Activated T-helper 1 cell treated with Interleukin-2 at 50 U/mL for 16 hours (primary cell): ENCODE data around the gene B3GALT5.
A peak's percentile ranks its signal among the peaks of the same experiment; 100 is the strongest.

Experiments used
- DNase-seq: peaks from one replicate; pipeline ENCODE4 v3.0.0-alpha.2; 2020; ENCODE audit warnings: low read depth

Gene B3GALT5

DNA sequence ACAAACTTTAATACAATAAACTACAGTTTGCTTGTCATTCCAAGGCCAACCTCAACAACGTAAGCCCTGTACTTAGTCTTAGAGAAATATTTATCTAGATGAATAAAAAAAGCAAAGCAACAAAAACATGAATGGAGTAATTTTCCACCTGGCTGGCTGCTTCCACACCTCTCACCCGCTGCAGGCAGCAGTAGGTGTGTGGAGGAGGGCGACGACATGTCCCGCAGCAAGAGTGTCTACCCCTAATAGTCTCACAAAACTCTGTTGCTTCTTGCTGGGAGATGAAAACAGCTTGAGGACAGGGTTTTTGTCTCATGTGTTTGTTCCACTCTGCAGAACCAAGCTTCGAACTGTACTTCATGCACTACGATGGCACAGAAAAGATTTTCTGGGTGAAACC is 83.5 kb downstream of the B3GALT5 start:
- no peak for DNase-seq

DNA sequence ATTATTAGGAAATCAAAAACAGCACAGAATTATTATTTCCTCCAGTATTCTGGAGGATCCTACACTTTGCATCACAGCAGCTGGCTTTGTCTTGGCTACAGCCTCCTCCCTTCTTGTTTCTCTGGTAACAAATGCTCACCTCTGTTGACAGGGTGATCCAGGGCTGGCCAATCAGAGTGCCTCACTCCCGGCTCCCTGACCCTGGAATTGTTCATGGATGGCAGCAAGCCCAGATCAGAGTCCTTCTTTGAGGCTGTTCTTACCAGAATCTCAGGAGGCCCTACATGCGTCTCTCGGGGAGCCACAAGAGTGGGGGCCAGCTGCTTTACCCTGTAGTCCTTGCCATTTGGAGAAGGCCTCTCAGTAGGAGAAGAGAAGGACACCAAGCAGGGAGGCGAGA is 83.9 kb downstream of the B3GALT5 start:
- DNase-seq = no peak

GRCh38 chr21:39700318-39700717 is 87.6 kb downstream of the B3GALT5 start:
- no peak for DNase-seq

GRCh38 chr21:39703578-39703977 is 90.8 kb downstream of the B3GALT5 start:
- no peak for DNase-seq

GRCh38 chr21:39705849-39706248 is 93.1 kb downstream of the B3GALT5 start:
- DNase-seq = no peak

DNA sequence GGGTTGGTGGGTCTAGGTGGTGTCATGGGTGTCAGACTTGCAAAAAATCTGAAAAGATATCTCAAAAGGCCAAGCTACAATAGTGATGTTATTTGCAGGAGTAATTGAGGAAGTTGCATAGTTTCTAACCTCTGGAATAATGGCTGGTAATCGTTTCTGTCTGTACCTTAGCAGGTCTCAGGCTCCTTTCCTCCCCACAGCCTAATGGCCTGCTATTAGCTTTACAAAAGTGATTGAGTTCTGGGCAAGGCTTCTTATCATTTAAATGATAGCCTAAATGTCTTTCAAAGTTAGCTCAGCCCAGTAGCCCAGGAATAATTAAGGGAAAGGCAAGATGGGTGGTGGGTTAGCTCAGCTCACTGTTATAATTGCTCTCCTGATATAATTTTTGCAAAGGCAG is 94.6 kb downstream of the B3GALT5 start:
- no peak for DNase-seq

GRCh38 chr21:39710866-39711265 is 98.1 kb downstream of the B3GALT5 start:
- no peak for DNase-seq

DNA sequence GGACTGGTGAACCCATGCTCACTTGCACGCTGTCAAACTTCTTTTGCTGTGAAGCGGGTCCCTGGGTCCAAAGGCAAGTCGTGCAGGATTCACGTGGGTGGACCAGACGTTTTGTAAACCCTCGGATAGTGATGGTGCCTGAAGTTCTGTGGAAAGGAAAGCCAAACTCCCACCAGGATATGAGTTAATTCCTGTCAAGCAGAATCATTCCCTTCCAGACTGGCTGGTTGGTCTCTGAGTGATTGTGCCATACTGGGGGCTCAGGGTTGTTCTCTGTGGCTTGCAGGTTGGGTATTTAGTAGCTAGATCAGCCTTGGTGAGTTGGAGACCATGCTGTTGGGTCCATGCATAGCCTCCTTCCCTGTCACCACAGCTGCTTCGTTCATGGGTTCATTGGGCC is 99.5 kb downstream of the B3GALT5 start:
- no peak for DNase-seq

- no peak for DNase-seq
Measured at GRCh38 chr21:39712976-39713375, 100.2 kb downstream of the B3GALT5 start.

DNA sequence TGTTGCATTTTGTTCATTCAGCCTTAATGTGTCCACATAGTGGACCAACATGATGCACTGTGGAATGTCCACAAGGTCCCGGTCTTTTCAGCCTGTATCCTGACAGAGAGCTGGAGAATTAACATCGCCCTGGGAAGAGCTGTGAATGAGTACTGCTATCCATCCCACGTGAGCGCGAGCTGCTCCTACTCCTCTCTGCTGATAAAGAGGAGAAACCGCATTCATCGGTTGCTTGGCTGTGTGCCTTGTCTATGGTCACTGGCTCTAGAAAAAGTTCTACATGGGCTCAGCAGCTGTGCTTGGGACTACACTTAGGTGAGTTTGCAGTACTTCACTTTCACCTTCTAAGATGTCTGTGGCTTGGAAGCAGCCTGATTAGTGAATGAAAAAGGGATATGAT is 101.2 kb downstream of the B3GALT5 start:
- no peak for DNase-seq

- no peak for DNase-seq
Measured at GRCh38 chr21:39714331-39714730, 101.6 kb downstream of the B3GALT5 start.

GRCh38 chr21:39715804-39716397 is 103.2 kb downstream of the B3GALT5 start:
- DNase-seq = peak; percentile 4

DNA sequence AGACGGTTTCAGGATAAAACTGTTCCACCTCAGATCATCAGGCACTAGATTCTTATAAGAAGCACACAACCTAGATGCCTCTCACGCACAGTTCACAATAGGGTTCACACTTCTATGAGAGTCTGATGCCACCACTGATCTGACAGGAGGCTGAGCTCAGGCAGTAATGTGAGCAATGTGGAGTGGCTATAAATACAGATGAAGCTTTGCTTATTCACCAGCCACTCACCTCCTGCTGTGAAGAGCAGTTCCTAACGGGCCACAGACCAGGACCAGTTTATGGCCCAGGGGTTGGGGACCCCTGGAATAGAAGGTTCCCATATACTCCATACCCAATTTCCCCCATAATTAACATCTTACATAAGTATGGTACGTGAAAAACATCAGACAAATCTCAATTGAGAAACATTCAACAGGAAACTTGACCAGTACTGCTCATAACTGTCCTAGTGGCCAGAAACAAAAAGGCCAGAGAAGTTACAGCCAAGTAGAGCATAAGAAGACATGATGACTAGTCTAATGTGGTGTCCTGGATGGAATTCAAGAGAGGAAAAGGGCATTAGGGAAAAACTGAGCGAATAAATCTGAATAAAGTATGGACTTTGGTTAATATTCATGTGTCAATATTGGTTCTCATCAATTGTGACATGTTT is 107.5 kb downstream of the B3GALT5 start:
- DNase-seq = no peak

DNA sequence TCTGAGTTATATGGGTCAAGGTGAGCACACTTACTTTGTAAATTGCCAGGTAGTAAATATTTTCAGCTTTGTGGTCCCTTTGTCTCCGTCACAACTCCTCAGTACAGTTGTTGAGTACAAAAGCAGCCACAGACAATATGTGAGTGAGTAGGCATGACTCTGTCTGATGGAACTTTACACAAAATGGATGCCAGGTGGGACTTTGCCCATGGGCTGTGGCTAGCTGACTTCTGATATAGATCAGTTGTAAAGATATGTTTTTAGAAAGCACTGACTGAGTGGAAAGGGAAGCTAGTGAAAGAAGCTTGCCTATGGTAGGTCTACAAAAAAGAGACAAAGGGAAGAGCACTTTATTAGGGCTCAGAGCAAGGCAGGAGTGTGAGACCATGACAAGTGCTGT is 109.1 kb downstream of the B3GALT5 start:
- DNase-seq = no peak
